HEK293 (cell line): Measurements from ENCODE around the gene MYO1E.
"Not testable (repeated sequence)": the region's sequence is repeated elsewhere in the genome, so short reads cannot be mapped to it uniquely, and the experiment has no call there.

Source experiments
- CTCF ChIA-PET: fragments of 350-600 bp; formaldehyde crosslinking; extraction: SDS; loops from one replicate; lab custom pipeline; 2021; ENCODE audit warnings: antibody characterized with exemption; lab: Yijun Ruan, JAX
- POLR2A ChIA-PET: fragments of 300-600 bp; formaldehyde crosslinking; extraction: SDS; loops from one replicate; lab custom pipeline; 2020; ENCODE audit warnings: antibody characterized with exemption, inconsistent platforms; lab: Yijun Ruan, JAX
- H3K27ac ChIP-seq: fragments of 200-500 bp; sonication (Bioruptor generic); 2 replicates; pipeline ENCODE4 v1.5.1; 2014; ENCODE audit warnings: low read depth, low read length, control low read depth, inconsistent platforms; ENCODE audit errors: extremely low read depth
- H3K36me3 ChIP-seq, 2 experiments: fragments of 200-500 bp in 1 of 2; sonication (Bioruptor generic) in 1 of 2; 1 replicate in 1 of 2; 2 replicates in 1 of 2; pipeline ENCODE4 v1.5.1; 2014 to 2017; ENCODE audit warnings: inconsistent platforms in 2 of 2, low read length in 2 of 2; ENCODE audit not compliant: control insufficient read depth in 2 of 2, insufficient read depth in 1 of 2
- H3K4me1 ChIP-seq: fragments of 200-500 bp; sonication (Bioruptor generic); 2 replicates; pipeline ENCODE4 v1.5.1; 2014; ENCODE audit warnings: mild to moderate bottlenecking, low read length, inconsistent platforms; ENCODE audit not compliant: control insufficient read depth, insufficient read depth
- H3K4me3 ChIP-seq: 2 replicates; pipeline ENCODE4 v1.5.1; 2011; ENCODE audit warnings: low read depth, mild to moderate bottlenecking, control low read depth, low read length, moderate library complexity
- H3K9me3 ChIP-seq: fragments of 200-500 bp; sonication (Bioruptor generic); 2 replicates; pipeline ENCODE4 v1.5.1; 2014; ENCODE audit warnings: low read depth, low read length, inconsistent platforms; ENCODE audit not compliant: control insufficient read depth, insufficient read depth
- FEZF1 ChIP-seq: fragments of 450-650 bp; formaldehyde crosslinking; IDR thresholded peaks from 2 replicates; pipeline ENCODE4 v1.5.1; 2016; ENCODE audit warnings: missing biosample characterization, missing genetic modification characterization
- GLI2 ChIP-seq: fragments of 450-650 bp; formaldehyde crosslinking; IDR thresholded peaks from 2 replicates; pipeline ENCODE4; 2017; ENCODE audit warnings: missing biosample characterization, missing genetic modification characterization, low read depth, borderline replicate concordance
- KLF7 ChIP-seq: fragments of 450-650 bp; formaldehyde crosslinking; IDR thresholded peaks from 2 replicates; pipeline ENCODE4 v1.5.1; 2016; ENCODE audit warnings: missing biosample characterization, missing genetic modification characterization, borderline replicate concordance
- SALL2 ChIP-seq: fragments of 450-650 bp; formaldehyde crosslinking; IDR thresholded peaks from 2 replicates; pipeline ENCODE4 v1.5.0; 2017; ENCODE audit warnings: missing biosample characterization, mild to moderate bottlenecking, missing genetic modification characterization, borderline replicate concordance
- ZFP37 ChIP-seq: fragments of 450-650 bp; formaldehyde crosslinking; IDR thresholded peaks from 2 replicates; pipeline ENCODE4 v1.5.1; 2016; ENCODE audit warnings: missing biosample characterization, missing genetic modification characterization
- ZNF10 ChIP-seq: fragments of 450-650 bp; formaldehyde crosslinking; IDR thresholded peaks from 2 replicates; pipeline ENCODE4 v1.5.1; 2017; ENCODE audit warnings: missing biosample characterization, missing genetic modification characterization
- ZNF121 ChIP-seq: fragments of 450-650 bp; formaldehyde crosslinking; IDR thresholded peaks from 2 replicates; pipeline ENCODE4 v1.5.1; 2016; ENCODE audit warnings: missing biosample characterization, missing genetic modification characterization
- ZNF174 ChIP-seq: fragments of 450-650 bp; formaldehyde crosslinking; IDR thresholded peaks from 2 replicates; pipeline ENCODE4 v1.5.0; 2017; ENCODE audit warnings: missing biosample characterization, mild to moderate bottlenecking, missing genetic modification characterization
- ZNF266 ChIP-seq: fragments of 450-650 bp; formaldehyde crosslinking; IDR thresholded peaks from 2 replicates; pipeline ENCODE4 v1.5.1; 2016; ENCODE audit warnings: missing biosample characterization, missing genetic modification characterization, low read depth
- ZNF354C ChIP-seq: fragments of 450-650 bp; formaldehyde crosslinking; IDR thresholded peaks from 2 replicates; pipeline ENCODE4 v1.5.1; 2016; ENCODE audit warnings: missing biosample characterization, missing genetic modification characterization, low read depth, borderline replicate concordance
- ZNF510 ChIP-seq: fragments of 450-650 bp; formaldehyde crosslinking; IDR thresholded peaks from 2 replicates; pipeline ENCODE4 v1.5.1; 2018; ENCODE audit warnings: mild to moderate bottlenecking, missing genetic modification characterization, missing biosample characterization; ENCODE audit not compliant: insufficient replicate concordance
- ZNF521 ChIP-seq: fragments of 450-650 bp; formaldehyde crosslinking; IDR thresholded peaks from 2 replicates; pipeline ENCODE4 v1.5.1; 2017; ENCODE audit warnings: missing biosample characterization, mild to moderate bottlenecking, missing genetic modification characterization
- ZNF529 ChIP-seq: fragments of 450-650 bp; formaldehyde crosslinking; IDR thresholded peaks from 2 replicates; pipeline ENCODE4 v1.5.1; 2017; ENCODE audit warnings: missing genetic modification characterization, missing biosample characterization; ENCODE audit not compliant: insufficient replicate concordance
- ZNF560 ChIP-seq: fragments of 450-650 bp; formaldehyde crosslinking; IDR thresholded peaks from 2 replicates; pipeline ENCODE4 v1.5.1; 2017; ENCODE audit warnings: missing biosample characterization, missing genetic modification characterization, borderline replicate concordance
- ZNF561 ChIP-seq: fragments of 450-650 bp; IDR thresholded peaks from 2 replicates; pipeline ENCODE4 v1.5.1; 2018; ENCODE audit warnings: missing biosample characterization, missing genetic modification characterization, borderline replicate concordance
- ZNF624 ChIP-seq: fragments of 450-650 bp; formaldehyde crosslinking; IDR thresholded peaks from 2 replicates; pipeline ENCODE4 v1.5.1; 2017; ENCODE audit warnings: missing biosample characterization, missing genetic modification characterization
- ZNF645 ChIP-seq: fragments of 450-650 bp; formaldehyde crosslinking; IDR thresholded peaks from 2 replicates; pipeline ENCODE4; 2016; ENCODE audit warnings: missing biosample characterization, missing genetic modification characterization
- ZNF692 ChIP-seq: fragments of 450-650 bp; formaldehyde crosslinking; IDR thresholded peaks from 2 replicates; pipeline ENCODE4 v1.5.1; 2016; ENCODE audit warnings: missing biosample characterization, missing genetic modification characterization
- ZNF791 ChIP-seq: fragments of 450-650 bp; formaldehyde crosslinking; IDR thresholded peaks from 2 replicates; pipeline ENCODE4 v1.5.1; 2016; ENCODE audit warnings: missing biosample characterization, missing genetic modification characterization
- ZSCAN30 ChIP-seq: fragments of 450-650 bp; IDR thresholded peaks from 2 replicates; pipeline ENCODE4 v1.5.1; 2018; ENCODE audit warnings: missing biosample characterization, mild to moderate bottlenecking, missing genetic modification characterization, moderate library complexity
- TF ChIP-seq, protein P1 (sequence below): fragments of 450-650 bp; formaldehyde crosslinking; IDR thresholded peaks from 2 replicates; pipeline ENCODE4 v1.5.1; 2016; ENCODE audit warnings: missing biosample characterization, missing genetic modification characterization

MYO1E gene

GRCh38 chr15:59392299-59392698 lies 19.6 kb upstream of the MYO1E start (continued):
- no peak for TF ChIP-seq FEZF1 (tag by site-specific recombination)

DNA sequence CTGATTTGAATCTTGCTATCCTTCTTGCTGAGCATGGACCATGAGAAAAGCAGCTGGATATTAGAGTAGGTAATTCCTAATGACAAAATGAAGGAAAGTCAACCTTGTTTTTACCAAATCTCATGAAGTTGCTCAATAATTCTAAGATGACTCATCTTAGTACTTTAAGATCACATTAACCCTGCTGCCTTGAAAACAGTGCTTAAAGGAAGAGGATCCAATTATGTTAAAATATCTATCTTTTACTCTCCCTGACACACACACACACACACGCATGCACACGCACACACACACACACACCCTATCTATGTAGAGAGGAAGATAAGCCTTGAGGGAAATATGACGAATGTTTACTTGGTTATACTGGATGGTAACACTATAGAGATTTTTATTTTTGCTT lies 16.0 kb upstream of the MYO1E start:
- TF ChIP-seq KLF7 (tag by site-specific recombination): no peak
- TF ChIP-seq ZNF10 (tag by site-specific recombination): no peak
- TF ChIP-seq ZNF561 (tag by site-specific recombination): no peak
- no peak for TF ChIP-seq ZNF354C (tag by site-specific recombination)
- no peak for TF ChIP-seq ZSCAN30 (tag by site-specific recombination)
- no peak for TF ChIP-seq GLI2 (tag by site-specific recombination)
- TF ChIP-seq ZNF692 (tag by site-specific recombination): no peak
- no peak for TF ChIP-seq ZFP37 (tag by site-specific recombination)
- no peak for TF ChIP-seq ZNF791 (tag by site-specific recombination)
- TF ChIP-seq ZNF266: no peak
- no peak for TF ChIP-seq ZNF174 (tag by site-specific recombination)
- TF ChIP-seq SALL2 (tag by site-specific recombination): no peak
- TF ChIP-seq, protein P1, sequence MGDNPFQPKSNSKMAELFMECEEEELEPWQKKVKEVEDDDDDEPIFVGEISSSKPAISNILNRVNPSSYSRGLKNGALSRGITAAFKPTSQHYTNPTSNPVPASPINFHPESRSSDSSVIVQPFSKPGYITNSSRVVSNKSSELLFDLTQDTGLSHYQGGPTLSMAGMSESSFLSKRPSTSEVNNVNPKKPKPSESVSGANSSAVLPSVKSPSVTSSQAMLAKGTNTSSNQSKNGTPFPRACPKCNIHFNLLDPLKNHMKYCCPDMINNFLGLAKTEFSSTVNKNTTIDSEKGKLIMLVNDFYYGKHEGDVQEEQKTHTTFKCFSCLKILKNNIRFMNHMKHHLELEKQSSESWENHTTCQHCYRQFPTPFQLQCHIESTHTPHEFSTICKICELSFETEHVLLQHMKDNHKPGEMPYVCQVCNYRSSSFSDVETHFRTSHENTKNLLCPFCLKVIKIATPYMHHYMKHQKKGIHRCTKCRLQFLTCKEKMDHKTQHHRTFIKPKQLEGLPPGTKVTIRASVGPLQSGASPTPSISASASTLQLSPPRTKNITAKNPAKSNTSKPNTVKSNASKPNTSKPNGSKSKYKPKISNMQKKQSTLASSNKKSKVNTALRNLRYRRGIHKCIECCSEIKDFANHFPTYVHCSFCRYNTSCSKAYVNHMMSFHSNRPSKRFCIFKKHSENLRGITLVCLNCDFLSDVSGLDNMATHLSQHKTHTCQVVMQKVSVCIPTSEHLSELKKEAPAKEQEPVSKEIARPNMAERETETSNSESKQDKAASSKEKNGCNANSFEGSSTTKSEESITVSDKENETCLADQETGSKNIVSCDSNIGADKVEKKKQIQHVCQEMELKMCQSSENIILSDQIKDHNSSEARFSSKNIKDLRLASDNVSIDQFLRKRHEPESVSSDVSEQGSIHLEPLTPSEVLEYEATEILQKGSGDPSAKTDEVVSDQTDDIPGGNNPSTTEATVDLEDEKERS: no peak
- TF ChIP-seq ZNF529: no peak
- TF ChIP-seq ZNF624 (tag by site-specific recombination): no peak
- TF ChIP-seq ZNF645 (tag by site-specific recombination): no peak
- no peak for TF ChIP-seq ZNF510 (tag by site-specific recombination)
- TF ChIP-seq ZNF121 (tag by site-specific recombination): no peak
- TF ChIP-seq ZNF560 (tag by site-specific recombination): no peak
- TF ChIP-seq ZNF521 (tag by site-specific recombination): no peak
- no peak overlapping the region for H3K27ac ChIP-seq
- POLR2A ChIA-PET: no interaction called here
- H3K4me3 ChIP-seq: no peak overlapping the region
- no peaks in the 10 kb centered on the region for H3K36me3 ChIP-seq
- CTCF ChIA-PET: interaction anchor here (0.7 kb wide), 1 partner anchor 141 kb away, joined by 4 read pairs; no protein-coding TSS in a partner anchor
- H3K4me1 ChIP-seq: no peaks in the 10 kb centered on the region
- H3K9me3 ChIP-seq: no peaks in the 10 kb centered on the region

GRCh38 chr15:59387196-59387878 lies 14.7 kb upstream of the MYO1E start:
- H3K4me1 ChIP-seq, H3K27ac ChIP-seq, H3K9me3 ChIP-seq, H3K36me3 ChIP-seq, POLR2A ChIA-PET, H3K4me3 ChIP-seq: not testable (repeated sequence)
- CTCF ChIA-PET: interaction anchor here (0.6 kb wide), 1 partner anchor 164 kb away, joined by 3 read pairs; no protein-coding TSS in a partner anchor
